Upper lobe of left lung (tissue), 6 donors: ENCODE results near the gene BDKRB1. TPM values are rescaled to one million over a fixed set of nuclear protein-coding genes. Genes with fewer than 3 reads are reported as not detected.
A peak's percentile ranks its signal among the peaks of the same experiment; 100 is the strongest.

Experiments
- ATAC-seq, 2 donors: fragments of 200-7000 bp; cut with Tn5 transposase; one replicate each; pipeline ENCODE4 v1.9.1; 2022; ENCODE audit warnings: mild to moderate bottlenecking in 2 of 2, moderate library complexity in 2 of 2; ENCODE audit not compliant: low FRiP score in 2 of 2
- DNase-seq, 2 donors: peaks; one replicate each; pipeline ENCODE4 v3.0.0-alpha.2; 2019 to 2020
- H3K27ac ChIP-seq, 4 donors: fragments of 200-600 bp; sonication (generic); one replicate each; pipeline ENCODE4 v1.5.1; 2016 to 2019
- H3K27me3 ChIP-seq, 4 donors: fragments of 200-600 bp; sonication (generic); one replicate each; pipeline ENCODE4 v1.5.1; 2017 to 2019
- H3K36me3 ChIP-seq, 4 donors: fragments of 200-600 bp; sonication (generic); one replicate each; pipeline ENCODE4 v1.5.1; 2016 to 2019
- H3K4me1 ChIP-seq, 4 donors: fragments of 200-600 bp; sonication (generic); one replicate each; pipeline ENCODE4 v1.5.1; 2018 to 2019
- H3K4me3 ChIP-seq, 4 donors: fragments of 200-600 bp; sonication (generic); one replicate each; pipeline ENCODE4 v1.5.1; 2017 to 2019; ENCODE audit warnings: mild to moderate bottlenecking in 2 of 4, moderate library complexity in 1 of 4
- H3K9me3 ChIP-seq, 4 donors: fragments of 200-600 bp; sonication (generic); one replicate each; pipeline ENCODE4 v1.5.1; 2018 to 2019
- EP300 ChIP-seq, 4 donors: sonication (generic); formaldehyde crosslinking; IDR thresholded peaks; one replicate each; pipeline ENCODE4 v1.5.1; 2017; ENCODE audit warnings: antibody characterized with exemption in 4 of 4, control low read depth in 2 of 4
- POLR2A ChIP-seq, 4 donors: fragments of 450-650 bp; IDR thresholded peaks; one replicate each; pipeline ENCODE4 v1.5.1; 2016 to 2017; ENCODE audit warnings: antibody characterized with exemption in 4 of 4, mild to moderate bottlenecking in 2 of 4
- POLR2AphosphoS5 ChIP-seq, 2 donors: sonication (generic); formaldehyde crosslinking; IDR thresholded peaks; one replicate each; pipeline ENCODE4 v1.5.1; 2017; ENCODE audit warnings: antibody characterized with exemption in 2 of 2
- WGBS, 2 donors: methylation state at CpG; one replicate each; pipeline ENCODE4 v1.1.5; 2017 to 2018; 5-methylcytosine and 5-hydroxymethylcytosine counted together
- total RNA-seq, 6 donors: library from RNA; depleted of rRNA in 4 of 6; stranded (reverse); fragments of >200 nt in 4 of 6; gene quantifications; one replicate each; pipeline versions ENCODE4 v1.1.0 to v1.2.1, GENCODE V29; 2016 to 2021
- TF ChIP-seq, protein P1 (sequence below), 6 experiments: fragments of 450-650 bp in 4 of 6; fragments of 200-600 bp in 2 of 6; sonication (generic) in 2 of 6; IDR thresholded peaks; one replicate each; pipeline ENCODE4 v1.5.1; 2016 to 2019; ENCODE audit warnings: antibody characterized with exemption in 6 of 6
- donor health status: DM: no; HTN: no; CAD: no; lungs with moderate emphysema.
- donor health status: DM: no; HTN: yes; CAD: no; lungs with severe emphysema.

The BDKRB1 gene
- total RNA-seq, 6 donors from 2014 or later, result 0.24 to 0.46 (median 0.31) TPM; not detected in 3

- TF ChIP-seq POLR2A (IDR thresholded peaks at IDR 0.05) (no peak), POLR2AphosphoS5 (IDR thresholded peaks at IDR 0.05) (no peak), EP300 (IDR thresholded peaks at IDR 0.05) (no peak)
- TF ChIP-seq, protein P1, sequence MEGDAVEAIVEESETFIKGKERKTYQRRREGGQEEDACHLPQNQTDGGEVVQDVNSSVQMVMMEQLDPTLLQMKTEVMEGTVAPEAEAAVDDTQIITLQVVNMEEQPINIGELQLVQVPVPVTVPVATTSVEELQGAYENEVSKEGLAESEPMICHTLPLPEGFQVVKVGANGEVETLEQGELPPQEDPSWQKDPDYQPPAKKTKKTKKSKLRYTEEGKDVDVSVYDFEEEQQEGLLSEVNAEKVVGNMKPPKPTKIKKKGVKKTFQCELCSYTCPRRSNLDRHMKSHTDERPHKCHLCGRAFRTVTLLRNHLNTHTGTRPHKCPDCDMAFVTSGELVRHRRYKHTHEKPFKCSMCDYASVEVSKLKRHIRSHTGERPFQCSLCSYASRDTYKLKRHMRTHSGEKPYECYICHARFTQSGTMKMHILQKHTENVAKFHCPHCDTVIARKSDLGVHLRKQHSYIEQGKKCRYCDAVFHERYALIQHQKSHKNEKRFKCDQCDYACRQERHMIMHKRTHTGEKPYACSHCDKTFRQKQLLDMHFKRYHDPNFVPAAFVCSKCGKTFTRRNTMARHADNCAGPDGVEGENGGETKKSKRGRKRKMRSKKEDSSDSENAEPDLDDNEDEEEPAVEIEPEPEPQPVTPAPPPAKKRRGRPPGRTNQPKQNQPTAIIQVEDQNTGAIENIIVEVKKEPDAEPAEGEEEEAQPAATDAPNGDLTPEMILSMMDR (IDR thresholded peaks at IDR 0.05), result no peak
- H3K36me3 ChIP-seq, result no peaks in the 10 kb centered on the region
- 78 to 91% methylated on average over 8 of the region's 8 CpGs for WGBS, 2 donors
- no peak overlapping the region for H3K4me3 ChIP-seq
- H3K4me1 ChIP-seq, result peaks cover 0 to 13% (median 5%) of the 10 kb centered on the region in 4 donors
- H3K27me3 ChIP-seq, result no peaks in the 10 kb centered on the region
- no peak for DNase-seq
- peak in 1 of 2 donors; percentile 45 for ATAC-seq
- H3K9me3 ChIP-seq, result peaks cover 3 to 7% (median 3%) of the 10 kb centered on the region in 4 donors
- no peak overlapping the region for H3K27ac ChIP-seq
Observed at GRCh38 chr14:96270565-96271420, 14.8 kb downstream of the BDKRB1 start.

DNA sequence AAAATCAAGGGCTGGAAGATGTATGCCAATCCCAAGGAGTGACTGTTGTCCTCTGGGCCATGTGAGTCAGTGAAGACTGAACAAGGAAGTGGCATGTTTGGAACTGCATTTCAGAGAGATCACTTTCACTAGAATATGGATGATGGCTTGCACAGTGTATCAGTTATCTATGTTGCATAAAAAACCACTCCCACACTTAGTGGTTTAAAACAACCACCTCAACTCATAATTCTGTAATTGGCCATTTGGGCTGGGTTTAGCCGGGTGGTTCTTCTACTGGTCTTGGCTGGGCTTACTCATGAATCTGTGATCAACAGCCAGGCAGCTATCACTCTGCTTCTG, 15.4 kb downstream of the BDKRB1 start:
- H3K27ac ChIP-seq, result no peak overlapping the region
- no peak overlapping the region for H3K4me3 ChIP-seq
- H3K27me3 ChIP-seq, result no peaks in the 10 kb centered on the region
- ATAC-seq (no peak), DNase-seq (no peak)
- 90 to 100% methylated on average over 1 of the region's 1 CpG for WGBS, 2 donors
- no peak for TF ChIP-seq EP300 (IDR thresholded peaks at IDR 0.05)
- peaks cover 0 to 14% (median 5%) of the 10 kb centered on the region in 4 donors for H3K4me1 ChIP-seq
- H3K36me3 ChIP-seq, result no peaks in the 10 kb centered on the region
- peaks cover 3 to 7% (median 3%) of the 10 kb centered on the region in 4 donors for H3K9me3 ChIP-seq

DNA sequence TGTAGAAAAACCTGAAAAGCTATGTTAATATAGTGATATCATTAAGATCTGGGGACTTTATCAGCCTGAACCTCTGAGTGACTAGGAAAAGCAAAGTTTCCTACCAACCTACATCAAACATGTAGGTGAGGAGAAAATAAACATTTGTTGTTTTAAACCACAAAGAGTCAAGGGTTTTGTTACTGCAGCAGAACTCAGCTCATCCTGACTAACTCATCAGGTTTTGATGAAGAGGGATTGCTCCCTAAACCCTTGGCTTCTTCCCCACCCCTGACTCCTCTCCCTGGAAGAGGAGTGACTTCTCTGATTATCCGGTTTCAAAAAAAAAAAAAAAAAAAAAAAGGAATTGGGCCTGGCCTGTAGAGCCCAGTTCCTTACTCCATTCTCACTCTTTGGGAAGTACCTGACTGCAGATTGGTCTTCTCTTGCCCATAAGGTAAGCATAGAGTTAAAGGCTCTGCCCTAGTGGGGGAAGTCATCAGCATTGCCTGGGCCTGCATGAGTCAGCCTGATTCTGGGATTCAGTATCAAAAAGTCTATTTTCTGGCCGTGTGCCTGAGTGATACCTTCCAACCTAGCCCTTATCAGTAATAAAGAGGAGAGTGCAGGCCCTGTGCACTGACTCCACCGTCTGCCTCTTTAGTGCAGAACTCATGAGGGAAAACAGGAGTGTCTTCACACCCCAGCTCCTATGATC, 16.9 kb downstream of the BDKRB1 start:
- no peaks in the 10 kb centered on the region for H3K27me3 ChIP-seq
- H3K4me3 ChIP-seq, result no peak overlapping the region
- peaks cover 0 to 14% (median 5%) of the 10 kb centered on the region in 4 donors for H3K4me1 ChIP-seq
- WGBS, 2 donors, result 50 to 56% methylated on average over 3 of the region's 3 CpGs
- ATAC-seq, result no peak
- H3K9me3 ChIP-seq, result peaks cover 6 to 10% (median 7%) of the 10 kb centered on the region in 4 donors
- H3K27ac ChIP-seq, result no peak overlapping the region
- TF ChIP-seq POLR2AphosphoS5 (IDR thresholded peaks at IDR 0.05), result no peak
- no peak for TF ChIP-seq EP300 (IDR thresholded peaks at IDR 0.05)
- TF ChIP-seq, protein P1 (IDR thresholded peaks at IDR 0.05), result no peak
- no peak for TF ChIP-seq POLR2A (IDR thresholded peaks at IDR 0.05)
- H3K36me3 ChIP-seq, result no peaks in the 10 kb centered on the region
- no peak for DNase-seq

DNA sequence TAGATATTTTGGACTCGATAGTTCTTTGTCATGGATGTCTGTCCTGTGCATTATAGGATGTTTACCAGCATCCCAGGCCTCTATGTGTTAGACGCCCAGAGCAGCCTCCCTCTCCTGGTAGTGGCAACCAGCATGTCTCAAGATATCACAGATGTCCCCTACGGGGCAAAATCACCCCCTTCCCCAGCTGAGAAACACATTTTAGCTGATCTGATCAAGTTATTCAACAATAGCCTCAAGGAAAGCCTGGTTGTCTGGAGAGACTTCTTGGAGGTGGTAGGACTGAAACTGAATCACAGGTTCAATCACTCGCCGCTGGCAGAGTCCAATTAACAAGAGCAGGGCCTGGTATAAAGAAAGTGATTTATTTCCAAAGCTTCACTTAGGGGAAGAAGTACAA, 17.6 kb downstream of the BDKRB1 start:
- Histone ChIP-seq H3K4me1 (peaks cover 0 to 14% (median 5%) of the 10 kb centered on the region in 4 donors), H3K27me3 (no peaks in the 10 kb centered on the region), H3K4me3 (no peak overlapping the region), H3K36me3 (no peaks in the 10 kb centered on the region), H3K27ac (no peak overlapping the region), H3K9me3 (peaks cover 8 to 16% (median 12%) of the 10 kb centered on the region in 4 donors)
- DNase-seq, result no peak
- 94 to 95% methylated on average over 5 of the region's 5 CpGs for WGBS, 2 donors
- TF ChIP-seq POLR2AphosphoS5 (IDR thresholded peaks at IDR 0.05) (no peak), POLR2A (IDR thresholded peaks at IDR 0.05) (no peak), EP300 (IDR thresholded peaks at IDR 0.05) (no peak)
- TF ChIP-seq, protein P1 (IDR thresholded peaks at IDR 0.05), result no peak
- no peak for ATAC-seq

DNA sequence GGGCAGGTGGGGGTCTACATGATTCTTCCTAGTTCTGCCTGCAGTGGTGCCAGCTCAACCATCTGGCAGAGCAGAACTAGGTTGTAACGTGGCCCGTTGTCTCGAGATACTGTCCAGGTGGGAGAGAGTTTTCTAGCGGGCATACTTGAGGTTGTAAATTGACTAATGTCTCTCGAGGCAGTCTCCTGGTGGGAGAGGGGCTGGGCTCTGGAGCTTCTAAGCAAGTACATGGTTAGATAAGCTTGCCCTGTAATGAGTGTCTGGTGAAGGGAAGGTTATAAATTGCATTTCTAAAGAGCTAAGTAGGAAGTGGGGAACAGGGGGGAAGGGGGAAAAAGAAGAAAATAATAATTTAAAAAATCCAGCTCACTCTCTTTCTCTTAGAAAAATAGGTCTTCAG, 18.1 kb downstream of the BDKRB1 start:
- 78 to 87% methylated on average over 5 of the region's 5 CpGs for WGBS, 2 donors

More for the DNA sequence above, 18.1 kb downstream of the BDKRB1 start:
- DNase-seq (no peak), ATAC-seq (no peak)
- no peaks in the 10 kb centered on the region for H3K36me3 ChIP-seq
- no peak overlapping the region for H3K4me3 ChIP-seq
- H3K27me3 ChIP-seq, result no peaks in the 10 kb centered on the region
- peaks cover 0 to 10% (median 5%) of the 10 kb centered on the region in 4 donors for H3K4me1 ChIP-seq
- TF ChIP-seq EP300 (IDR thresholded peaks at IDR 0.05), result no peak
- no peak for TF ChIP-seq POLR2A (IDR thresholded peaks at IDR 0.05)
- TF ChIP-seq POLR2AphosphoS5 (IDR thresholded peaks at IDR 0.05), result no peak
- TF ChIP-seq, protein P1 (IDR thresholded peaks at IDR 0.05), result no peak
- H3K9me3 ChIP-seq, result peaks cover 8 to 16% (median 12%) of the 10 kb centered on the region in 4 donors
- no peak overlapping the region for H3K27ac ChIP-seq
